ENCODE measurements around the gene BCL7A. TPM values are rescaled to one million over a fixed set of nuclear protein-coding genes. Genes with fewer than 3 reads are reported as not detected.

The BCL7A gene
- total and polyA plus RNA-seq, 2 experiments from 2014 or later: 12.7 to 14.9 TPM

GRCh38 chr12:122058549-122059149, 37.0 kb downstream of the BCL7A start (continued):
- TF ChIP-seq ETS1 (IDR thresholded peaks at IDR 0.05): no peak
- no peak for TF ChIP-seq ZNF331 (CRISPR knock-in tag; IDR thresholded peaks at IDR 0.05; ENCODE audit: low read depth)
- no peak for TF ChIP-seq STAT1 (IDR thresholded peaks at IDR 0.05; ENCODE audit: unreplicated experiment)

GRCh38 chr12:122059203-122059960, 37.7 kb downstream of the BCL7A start:
- Histone ChIP-seq H3K4me3 (no peak overlapping the region), H3K9me2 (ENCODE audit: insufficient read depth) (no peaks in the 10 kb centered on the region), H4K20me1 (replicated peaks; ENCODE audit: insufficient read depth) (no peaks in the 10 kb centered on the region), H3K27me3 (ENCODE audit: insufficient read depth) (no peaks in the 10 kb centered on the region), H3K27ac (ENCODE audit: low read depth) (no peak overlapping the region), H2AFZ (no peak overlapping the region), H3F3A (replicated peaks; ENCODE audit: low read depth) (no peaks in the 10 kb centered on the region), H3K36me3 (ENCODE audit: insufficient read depth) (no peaks in the 10 kb centered on the region; the same call in 1 of the 2 replicates), H3K79me2 (replicated peaks; ENCODE audit: insufficient read depth) (no peaks in the 10 kb centered on the region), H3K4me2 (no peak overlapping the region), H3K4me1 (ENCODE audit: insufficient read depth) (peaks cover under 1% of the 10 kb centered on the region; the same call in 1 of the 2 replicates)
- Mint-ChIP-seq H3K27me3 (ENCODE audit: insufficient read depth, low read depth, poor library complexity) (peaks cover 13% of the 10 kb centered on the region), H3K36me3 (ENCODE audit: low read depth) (peaks cover 58% of the 10 kb centered on the region), H3K9me3 (no peaks in the 10 kb centered on the region; the same call in 2 of the 3 replicates), H3K4me1 (peaks cover 17% of the 10 kb centered on the region), H3K27ac (no peak overlapping the region; the same call in 1 of the 2 replicates), H3K4me3 (no peak overlapping the region)
- TF ChIP-seq ZNF331 (CRISPR knock-in tag; IDR thresholded peaks at IDR 0.05; ENCODE audit: low read depth): no peak
- no peak for TF ChIP-seq REST (IDR thresholded peaks at IDR 0.05; ENCODE audit: unreplicated experiment)
- TF ChIP-seq ZNF114 (CRISPR knock-in tag; IDR thresholded peaks at IDR 0.05): no peak
- no peak for TF ChIP-seq EZH2phosphoT487 (IDR thresholded peaks at IDR 0.05; ENCODE audit: unreplicated experiment)
- no peak for TF ChIP-seq EZH2 (IDR thresholded peaks at IDR 0.05; ENCODE audit: low read depth, unreplicated experiment)
- no peak for TF ChIP-seq NANOG (IDR thresholded peaks at IDR 0.05; ENCODE audit: borderline replicate concordance)
- ATAC-seq (no peak), DNase-seq (ENCODE audit: low spot score) (no peak)
